ENCODE results near the gene DDR2.
"Not testable (repeated sequence)": the region's sequence is repeated elsewhere in the genome, so short reads cannot be mapped to it uniquely, and the experiment has no call there.

Gene DDR2

GRCh38 chr1:162632217-162632666 is at the start of gene DDR2:
TSS of gene DDR2 (plus strand) at chr1:162632464. CDS start at chr1:162719064, 86,600 bp downstream.
- DNase-seq (ENCODE audit: low read depth) = no peak

GRCh38 chr1:162582901-162583300 is 49.4 kb upstream of the DDR2 start:
- not testable (repeated sequence) for DNase-seq (ENCODE audit: low read depth)

DNA sequence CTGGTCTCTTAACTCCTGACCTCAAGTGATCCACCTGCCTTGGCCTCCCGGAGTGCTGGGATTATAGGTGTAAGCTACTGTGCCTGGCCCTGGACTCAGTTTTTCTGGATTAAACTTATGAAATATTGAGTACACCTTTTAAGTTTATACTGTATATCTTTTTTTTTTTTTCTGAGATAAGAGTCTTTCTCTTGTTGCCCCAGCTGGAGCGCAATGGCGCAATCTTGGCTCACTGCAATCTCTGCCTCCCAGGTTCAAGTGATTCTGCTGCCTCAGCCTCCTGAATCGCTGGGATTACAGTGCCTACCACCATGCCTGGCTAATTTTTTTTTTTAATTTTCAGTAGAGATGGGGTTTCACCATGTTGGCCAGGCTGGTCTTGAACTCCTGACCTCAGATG is 47.2 kb upstream of the DDR2 start:
- not testable (repeated sequence) for DNase-seq (ENCODE audit: low read depth)

DNA sequence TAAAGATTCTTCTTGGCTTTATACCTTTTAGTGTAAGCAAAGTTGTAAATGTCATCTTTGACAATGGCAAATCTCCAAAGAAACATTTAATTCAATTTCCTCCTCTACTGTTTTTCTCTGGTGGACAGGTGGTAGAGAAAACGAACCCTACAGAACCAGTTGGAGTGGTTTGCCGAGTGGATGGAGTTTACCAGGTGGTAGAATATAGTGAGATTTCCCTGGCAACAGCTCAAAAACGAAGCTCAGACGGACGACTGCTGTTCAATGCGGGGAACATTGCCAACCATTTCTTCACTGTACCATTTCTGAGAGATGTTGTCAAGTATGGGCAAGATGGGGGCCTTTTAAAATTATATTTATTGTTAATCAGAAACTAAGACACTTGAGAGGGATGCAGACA is 44.9 kb upstream of the DDR2 start:
- DNase-seq (ENCODE audit: low read depth) = no peak

DNA sequence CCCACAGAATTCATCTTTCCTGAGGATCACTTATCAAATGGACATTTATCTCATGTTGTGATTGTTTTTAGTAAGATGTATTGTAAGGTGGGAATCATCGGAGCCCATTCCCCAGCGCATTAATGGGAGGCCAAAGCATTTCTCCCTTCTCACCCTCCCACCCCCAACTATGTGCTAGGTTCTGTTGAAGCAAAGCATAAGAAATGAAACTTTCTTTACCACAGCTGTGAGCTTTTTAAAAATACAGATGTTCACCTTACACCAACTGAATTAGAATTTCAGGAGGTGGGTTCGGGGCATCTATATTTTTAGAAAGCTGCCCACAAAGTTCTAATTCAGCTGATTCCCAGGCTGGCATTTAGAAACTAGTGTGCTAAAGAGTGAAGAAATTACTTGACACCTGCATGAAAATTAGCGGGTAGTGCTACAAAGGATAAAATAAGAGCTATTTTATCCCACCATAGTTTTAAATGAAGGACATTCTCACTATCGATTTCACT is 44.5 kb upstream of the DDR2 start:
- DNase-seq (ENCODE audit: low read depth) = no peak

DNA sequence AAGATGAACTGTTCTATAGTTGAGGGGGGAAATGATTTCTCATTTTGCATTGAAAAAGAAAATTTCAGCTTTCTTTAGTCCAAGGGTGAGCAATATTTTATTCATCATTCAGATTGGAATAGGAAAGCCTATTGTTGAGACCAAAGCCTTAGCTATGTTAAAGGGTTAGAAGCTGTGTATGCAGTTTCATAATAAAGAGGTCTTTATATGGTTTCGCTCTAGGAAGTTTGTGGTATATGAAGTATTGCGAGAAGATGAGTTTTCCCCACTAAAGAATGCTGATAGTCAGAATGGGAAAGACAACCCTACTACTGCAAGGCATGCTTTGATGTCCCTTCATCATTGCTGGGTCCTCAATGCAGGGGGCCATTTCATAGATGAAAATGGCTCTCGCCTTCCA is 42.2 kb upstream of the DDR2 start:
- DNase-seq (ENCODE audit: low read depth) = no peak

GRCh38 chr1:162590686-162591085 is 41.6 kb upstream of the DDR2 start:
- no peak for DNase-seq (ENCODE audit: low read depth)

DNA sequence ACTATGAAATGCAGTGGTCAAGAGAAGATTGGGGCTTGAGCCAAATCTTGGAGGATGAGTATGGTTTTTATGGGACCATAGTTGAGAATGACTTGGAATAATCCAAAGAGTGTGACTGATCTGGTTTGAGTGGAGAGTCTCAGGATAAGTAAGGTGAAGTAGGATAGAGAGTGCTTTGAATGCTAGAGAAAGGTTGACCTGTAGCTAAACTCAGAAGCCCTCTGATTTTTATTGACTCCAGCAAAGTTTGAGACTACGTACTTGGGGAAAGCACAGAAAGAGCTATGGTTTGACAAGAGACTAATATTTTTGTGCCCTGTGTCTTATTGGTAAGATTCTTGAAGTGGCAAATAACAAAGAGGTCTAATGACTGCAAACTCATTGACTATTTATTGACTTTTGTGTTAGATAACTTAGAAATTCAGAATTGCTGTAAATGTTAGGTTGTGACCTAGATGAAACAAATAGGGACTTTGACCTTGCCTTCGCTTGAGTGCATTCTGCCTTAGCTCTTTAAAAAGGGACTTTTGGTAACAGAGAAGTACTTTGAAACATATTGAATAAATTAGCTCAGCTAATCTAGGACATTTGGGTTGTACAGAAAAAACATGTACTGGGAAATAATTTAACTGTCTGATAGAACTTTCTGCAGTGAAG is 35.6 kb upstream of the DDR2 start:
- no peak for DNase-seq (ENCODE audit: low read depth)

DNA sequence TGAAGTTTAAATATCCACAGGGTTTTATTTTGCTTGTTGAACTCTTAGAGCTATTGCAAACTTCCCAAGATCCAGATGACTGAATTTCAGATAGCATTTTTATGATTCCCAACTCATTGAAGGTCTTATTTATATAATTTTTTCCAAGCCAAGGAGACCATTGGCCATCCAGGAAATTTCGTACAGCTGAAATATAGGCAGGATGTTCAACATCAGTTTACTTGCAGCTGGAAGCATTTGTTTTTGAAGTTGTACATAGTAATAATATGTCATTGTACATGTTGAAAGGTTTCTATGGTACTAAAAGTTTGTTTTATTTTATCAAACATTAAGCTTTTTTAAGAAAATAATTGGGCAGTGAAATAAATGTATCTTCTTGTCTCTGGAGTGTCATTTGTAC is 32.8 kb upstream of the DDR2 start:
- DNase-seq (ENCODE audit: low read depth) = no peak

DNA sequence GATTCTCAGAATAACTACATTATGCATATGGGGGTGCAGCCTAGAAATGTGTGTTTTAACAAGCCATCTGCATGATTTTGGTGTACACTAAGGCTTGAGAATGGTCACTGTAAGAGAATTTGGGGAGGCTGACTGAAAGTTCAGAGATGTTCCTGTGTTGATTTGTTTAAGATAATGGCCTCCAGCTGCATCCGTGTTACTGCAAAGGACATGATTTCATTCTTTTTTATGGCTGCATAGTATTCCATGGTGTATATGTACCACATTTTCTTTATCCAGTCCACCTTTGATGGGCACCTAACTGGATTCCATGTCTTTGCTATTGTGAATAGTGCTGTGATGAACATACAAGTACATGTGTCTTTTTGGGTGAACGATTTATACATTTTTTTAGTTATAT is 29.1 kb upstream of the DDR2 start:
- not testable (repeated sequence) for DNase-seq (ENCODE audit: low read depth)

- DNase-seq (ENCODE audit: low read depth) = no peak
These were observed 26.9 kb upstream of the DDR2 start for GRCh38 chr1:162605225-162605927.

GRCh38 chr1:162609306-162609705 is 23.0 kb upstream of the DDR2 start:
- DNase-seq (ENCODE audit: low read depth) = no peak

GRCh38 chr1:162612606-162613400 is 19.5 kb upstream of the DDR2 start:
- no peak for DNase-seq (ENCODE audit: low read depth)

DNA sequence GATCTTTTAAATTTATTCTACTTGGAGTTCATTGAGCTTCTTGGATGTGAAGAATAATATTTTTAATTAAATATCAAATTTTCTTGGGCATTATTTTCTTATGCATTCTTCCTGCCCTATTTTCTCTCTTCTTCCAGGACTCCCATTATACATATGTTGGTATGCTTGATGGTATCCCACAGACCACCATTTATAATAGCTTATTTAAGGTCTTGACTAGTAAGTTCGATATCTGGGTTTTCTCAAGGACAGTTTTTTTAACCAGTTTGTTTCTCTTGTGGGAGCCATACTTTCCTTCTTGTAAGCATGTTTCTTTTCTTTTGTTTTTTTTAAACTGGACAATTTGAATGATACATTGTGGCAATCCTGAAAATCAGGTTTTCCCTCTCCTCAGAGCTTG is 15.4 kb upstream of the DDR2 start:
- no peak for DNase-seq (ENCODE audit: low read depth)

DNA sequence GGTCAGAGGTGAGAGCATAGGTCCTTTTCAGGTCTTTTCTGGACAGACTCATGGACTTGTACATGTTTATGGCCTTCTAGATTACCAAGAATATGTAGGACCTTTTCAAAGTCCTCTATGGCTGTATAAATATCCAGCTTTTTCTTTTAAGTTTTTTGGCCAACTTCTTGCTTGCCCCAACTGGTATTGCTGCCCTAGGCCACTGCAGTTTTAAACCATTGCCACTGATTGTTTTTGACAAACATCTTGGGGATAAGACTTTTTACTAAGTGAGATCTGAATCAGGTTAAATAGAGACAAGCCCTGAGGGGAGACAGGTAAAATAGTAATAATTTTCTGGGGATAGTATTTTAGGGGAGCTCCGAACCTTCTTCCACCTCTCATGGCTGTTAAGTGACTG is 14.8 kb upstream of the DDR2 start:
- no peak for DNase-seq (ENCODE audit: low read depth)

GRCh38 chr1:162619076-162619475 is 13.2 kb upstream of the DDR2 start:
- no peak for DNase-seq (ENCODE audit: low read depth)

DNA sequence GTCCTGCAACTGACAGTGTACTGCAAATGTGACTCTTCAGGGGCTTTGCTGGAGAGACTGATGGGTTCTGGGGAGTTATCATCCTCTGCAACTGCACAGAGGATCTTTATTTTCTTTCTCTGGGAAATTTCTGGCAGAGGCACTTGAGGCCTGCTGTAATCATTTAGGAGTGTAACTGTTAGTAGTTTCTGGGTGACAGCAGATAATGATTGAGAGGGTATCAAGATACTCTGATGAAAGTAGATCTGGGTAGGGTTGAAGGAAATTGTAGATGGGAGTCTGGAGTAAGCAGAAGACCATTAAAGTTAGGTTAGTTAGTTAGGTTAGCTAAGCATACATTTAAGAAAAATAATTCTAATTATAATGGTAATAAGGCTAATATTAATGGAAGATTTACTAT is 11.0 kb upstream of the DDR2 start:
- DNase-seq (ENCODE audit: low read depth) = no peak

- no peak for DNase-seq (ENCODE audit: low read depth)
These were observed 6.6 kb upstream of the DDR2 start for GRCh38 chr1:162625679-162626078.

DNA sequence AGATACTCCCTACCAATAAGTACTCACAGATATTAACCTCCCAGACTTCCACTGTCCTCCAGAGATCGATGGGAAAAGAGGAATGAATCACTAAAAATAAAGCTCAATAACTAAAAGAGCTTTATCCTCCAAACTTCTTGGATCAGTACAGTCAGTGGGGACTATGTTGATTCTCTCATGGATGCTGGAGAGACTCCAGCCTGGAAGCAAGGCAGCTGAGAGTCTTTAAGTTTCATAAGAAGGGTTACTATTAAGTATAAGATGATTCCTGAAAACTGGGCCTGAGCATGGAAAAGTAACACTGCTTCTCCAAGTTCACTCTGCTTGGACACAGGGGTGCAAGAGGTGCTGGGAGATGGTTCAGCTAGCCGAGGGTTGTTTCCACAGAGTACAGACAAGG is 6.2 kb upstream of the DDR2 start:
- no peak for DNase-seq (ENCODE audit: low read depth)

GRCh38 chr1:162626761-162627160 is 5.5 kb upstream of the DDR2 start:
- DNase-seq (ENCODE audit: low read depth) = no peak

DNA sequence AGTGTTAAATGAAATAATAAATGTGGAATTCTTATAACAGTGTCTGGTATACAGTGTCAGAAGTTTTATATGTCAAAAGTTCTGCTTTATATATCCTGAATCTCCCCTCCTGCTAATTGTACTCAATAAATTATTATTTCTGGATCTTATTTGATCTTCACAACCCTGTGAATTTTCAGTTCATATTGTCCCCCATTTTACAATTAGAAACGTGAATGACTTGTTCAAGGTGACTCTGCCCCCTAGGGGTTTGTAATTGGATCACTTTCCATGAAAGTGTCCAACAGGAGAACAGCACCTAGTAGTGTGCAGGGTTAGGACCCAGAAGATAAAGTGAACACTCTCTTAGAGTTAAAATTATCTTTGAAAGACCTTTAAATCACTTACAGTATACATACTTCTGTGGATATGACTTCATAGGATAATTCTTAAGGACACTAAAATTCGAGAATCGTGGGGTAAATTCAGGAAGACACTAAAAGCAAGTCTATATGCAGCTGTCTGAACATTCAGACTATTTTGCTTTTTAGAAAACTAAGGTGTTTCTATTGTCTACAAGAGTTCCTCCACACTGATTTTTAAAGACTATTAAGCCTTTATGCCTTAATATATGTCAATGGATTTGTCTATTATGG is 4.5 kb upstream of the DDR2 start:
- DNase-seq (ENCODE audit: low read depth) = no peak

DNA sequence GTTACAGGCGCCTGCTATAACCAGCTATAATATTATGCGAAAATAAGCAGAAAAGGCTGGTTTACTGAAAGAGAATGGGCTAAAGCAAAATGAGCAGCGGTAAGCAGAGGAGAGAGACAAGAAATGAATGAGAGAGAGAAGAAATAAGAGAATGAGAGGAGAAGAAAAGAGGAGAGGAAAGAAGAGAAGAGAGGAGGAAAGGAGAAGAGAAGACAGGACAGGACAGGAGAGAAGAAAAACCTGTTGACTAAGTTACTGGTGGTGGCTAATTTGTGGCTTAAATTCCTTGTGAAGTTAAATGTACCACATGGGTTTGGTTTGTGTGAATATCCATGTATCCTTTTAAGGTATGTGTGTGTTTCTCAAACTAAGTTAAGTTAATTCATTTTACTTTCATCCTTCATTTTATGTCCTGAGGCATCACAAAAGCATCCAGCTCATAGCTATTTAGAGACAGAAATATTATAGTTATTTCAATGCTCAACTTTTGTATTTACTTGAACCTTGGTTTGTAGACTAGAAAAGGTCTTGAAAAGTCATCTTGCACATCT is 3.1 kb upstream of the DDR2 start:
- no peak for DNase-seq (ENCODE audit: low read depth)

Data from stimulated activated CD8-positive, alpha-beta memory T cell treated with anti-CD3 and anti-CD28 coated beads, Interleukin-12 subunit alpha, Interleukin-12 subunit beta, amount 100 ng/mL, for 4 hours (primary cell).